ENCODE measurements around the gene CLDN18. TPM values are rescaled to one million over a fixed set of nuclear protein-coding genes. Genes with fewer than 3 reads are reported as not detected.

CLDN18 gene
- total and polyA plus RNA-seq, 9 of the 15 experiments (the other 6 are each of a cell fraction or from before 2014, with no cell fraction given) = 0.11 TPM; not detected in 8

- BruUV-seq (replicated peaks) = no TSS peak
- POLR2A ChIA-PET = no interaction called here
Measured at GRCh38 chr3:138023754-138024153, 13.8 kb downstream of the CLDN18 start.

More at GRCh38 chr3:138023754-138024153, 13.8 kb downstream of the CLDN18 start:
- Histone ChIP-seq H2AFZ (ENCODE audit: low read depth, low read length) (no peak overlapping the region), H3K9me3 (replicated peaks; ENCODE audit: control insufficient read depth, insufficient read depth, low read depth, low read length) (no peaks in the 10 kb centered on the region), H3K27me3 (ENCODE audit: control insufficient read depth in 2 of 2, insufficient read depth in 2 of 2, low read length in 2 of 2) (no peaks in the 10 kb centered on the region; a peak in 1 of 5 replicates), H3K36me3 (ENCODE audit: control insufficient read depth, insufficient read depth, low read length) (no peaks in the 10 kb centered on the region), H4K20me1 (replicated peaks; ENCODE audit: control insufficient read depth, insufficient read depth, low read length) (no peaks in the 10 kb centered on the region), H3K4me1 (replicated peaks in 1 of 2; ENCODE audit: control insufficient read depth in 2 of 2, insufficient read depth in 2 of 2, low read length in 2 of 2) (no peaks in the 10 kb centered on the region), H3K79me2 (ENCODE audit: control insufficient read depth, insufficient read depth, low read length) (no peaks in the 10 kb centered on the region), H3K4me2 (ENCODE audit: insufficient read depth, low read length) (no peak overlapping the region), H3K9ac (ENCODE audit: insufficient read depth in 1 of 2, low read depth in 2 of 2, low read length in 2 of 2) (no peak overlapping the region), H3K4me3 (no peak overlapping the region), H3K27ac (ENCODE audit: extremely low read depth, low read depth, low read length) (no peak overlapping the region), H3K9me1 (ENCODE audit: control insufficient read depth, insufficient read depth, low read length) (no peaks in the 10 kb centered on the region)
- no peak for ATAC-seq
- CTCF ChIA-PET (ENCODE audit: low intra/inter-chr PET ratio) = no interaction called here
- no peak for DNase-seq (ENCODE audit: extremely low read depth in 1 of 4, low spot score in 3 of 4)
- intact Hi-C loops (cut with micrococcal nuclease) = no loop called here
- in situ Hi-C loops (cut with MboI) = no loop called here
- WGBS (ENCODE audit: insufficient coverage, low coverage, missing lambda C conversion rate) = 0% methylated on average over 2 of the region's 4 CpGs
- TF ChIP-seq BDP1 (IDR thresholded peaks at IDR 0.05; ENCODE audit: insufficient read depth, insufficient read length) = no peak
- TF ChIP-seq HDAC8 (tag; IDR thresholded peaks at IDR 0.05) = no peak
- TF ChIP-seq JUND (IDR thresholded peaks at IDR 0.05; ENCODE audit: borderline replicate concordance, low read depth, low read length) = no peak
- TF ChIP-seq JUND (tag; IDR thresholded peaks at IDR 0.05; ENCODE audit: borderline replicate concordance, low read depth, low read length) = no peak
- TF ChIP-seq ZNF175 (CRISPR knock-in tag; IDR thresholded peaks at IDR 0.05; ENCODE audit: low read depth) = no peak
- TF ChIP-seq ZNF134 (CRISPR knock-in tag; conservative IDR thresholded peaks at IDR 0.05) = no peak
- no peak for TF ChIP-seq ZNF318 (IDR thresholded peaks at IDR 0.05; ENCODE audit: borderline replicate concordance in 1 of 2, low read depth in 1 of 2)
- TF ChIP-seq ZBTB34 (CRISPR knock-in tag; IDR thresholded peaks at IDR 0.05) = no peak
- TF ChIP-seq PTBP1 (IDR thresholded peaks at IDR 0.05; ENCODE audit: low read depth, low read length) = no peak
- FAIRE-seq = no peak
